NT2/D1 (cell line): ENCODE measurements around the gene DOCK2.

ENCODE experiments used
- DNase-seq: peaks from one replicate; pipeline ENCODE4 v3.0.0-alpha.2; 2011; ENCODE audit warnings: low read depth, low spot score
- H3K27me3 ChIP-seq: 2 replicates; pipeline ENCODE4 v1.6.0; 2011; ENCODE audit warnings: mild to moderate bottlenecking; ENCODE audit not compliant: insufficient read length, insufficient read depth
- H3K36me3 ChIP-seq: 2 replicates; pipeline ENCODE4 v1.6.1; 2011; ENCODE audit warnings: mild to moderate bottlenecking, low read length, mixed read lengths; ENCODE audit not compliant: insufficient read depth, insufficient read length
- H3K4me1 ChIP-seq: 2 replicates; pipeline ENCODE4 v1.5.1; 2011; ENCODE audit not compliant: insufficient read depth, insufficient read length
- H3K4me3 ChIP-seq: 2 replicates; pipeline ENCODE4 v1.5.1; 2011; ENCODE audit warnings: low read depth; ENCODE audit not compliant: insufficient read length
- H3K9ac ChIP-seq: 2 replicates; pipeline ENCODE4 v1.6.0; 2011; ENCODE audit warnings: low read depth; ENCODE audit not compliant: insufficient read length
- H3K9me3 ChIP-seq: 2 replicates; pipeline ENCODE4 v1.5.1; 2011; ENCODE audit warnings: mild to moderate bottlenecking, low read length; ENCODE audit not compliant: insufficient read depth
- SUZ12 ChIP-seq: IDR thresholded peaks from 2 replicates; pipeline ENCODE4 v1.6.1; 2011; ENCODE audit not compliant: insufficient read length, insufficient read depth; ENCODE audit errors: extremely low read depth
- YY1 ChIP-seq: IDR thresholded peaks from 2 replicates; pipeline ENCODE4 v1.6.1; 2011; ENCODE audit not compliant: insufficient read length, insufficient read depth
- ZNF274 ChIP-seq: IDR thresholded peaks from 2 replicates; pipeline ENCODE4 v1.6.1; 2011; ENCODE audit warnings: mild to moderate bottlenecking, low read depth, low read length

The DOCK2 gene

GRCh38 chr5:170053896-170054295, 416.8 kb downstream of the DOCK2 start:
- no peak for DNase-seq
- no peak overlapping the region for H3K4me3 ChIP-seq
- H3K9me3 ChIP-seq, result no peaks in the 10 kb centered on the region
- H3K36me3 ChIP-seq, result no peaks in the 10 kb centered on the region
- H3K9ac ChIP-seq, result no peak overlapping the region
- no peaks in the 10 kb centered on the region for H3K4me1 ChIP-seq
- no peaks in the 10 kb centered on the region for H3K27me3 ChIP-seq
- TF ChIP-seq ZNF274, result no peak
- TF ChIP-seq SUZ12, result no peak
- no peak for TF ChIP-seq YY1

- Histone ChIP-seq H3K4me3 (no peak overlapping the region), H3K4me1 (no peaks in the 10 kb centered on the region), H3K27me3 (no peaks in the 10 kb centered on the region), H3K36me3 (no peaks in the 10 kb centered on the region), H3K9me3 (peaks cover 5% of the 10 kb centered on the region; the same call in 1 of the 2 replicates), H3K9ac (no peak overlapping the region)
- DNase-seq, result no peak
- TF ChIP-seq SUZ12 (no peak), ZNF274 (no peak), YY1 (no peak)
Observed at GRCh38 chr5:170055606-170056005, 418.5 kb downstream of the DOCK2 start.

- Histone ChIP-seq H3K4me1 (no peaks in the 10 kb centered on the region), H3K9ac (no peak overlapping the region), H3K4me3 (no peak overlapping the region), H3K36me3 (no peaks in the 10 kb centered on the region), H3K27me3 (no peaks in the 10 kb centered on the region), H3K9me3 (peaks cover 5% of the 10 kb centered on the region; the same call in 1 of the 2 replicates)
- no peak for TF ChIP-seq ZNF274
- no peak for TF ChIP-seq SUZ12
- no peak for TF ChIP-seq YY1
- DNase-seq, result no peak
Observed at GRCh38 chr5:170056561-170057267, 419.6 kb downstream of the DOCK2 start.

- no peak overlapping the region for H3K4me3 ChIP-seq
- TF ChIP-seq SUZ12, result no peak
- TF ChIP-seq ZNF274, result no peak
- TF ChIP-seq YY1, result no peak
- peaks cover 5% of the 10 kb centered on the region; the same call in 1 of the 2 replicates for H3K9me3 ChIP-seq
- H3K4me1 ChIP-seq, result no peaks in the 10 kb centered on the region
- no peak for DNase-seq
- H3K9ac ChIP-seq, result no peak overlapping the region
- no peaks in the 10 kb centered on the region for H3K27me3 ChIP-seq
- H3K36me3 ChIP-seq, result no peaks in the 10 kb centered on the region
Observed at GRCh38 chr5:170057311-170057710, 420.2 kb downstream of the DOCK2 start.

- Histone ChIP-seq H3K27me3 (no peaks in the 10 kb centered on the region), H3K9ac (no peak overlapping the region), H3K9me3 (peaks cover 5% of the 10 kb centered on the region; the same call in 1 of the 2 replicates), H3K4me3 (no peak overlapping the region), H3K4me1 (no peaks in the 10 kb centered on the region), H3K36me3 (no peaks in the 10 kb centered on the region)
- DNase-seq, result no peak
- TF ChIP-seq YY1 (no peak), ZNF274 (no peak), SUZ12 (no peak)
Observed at GRCh38 chr5:170059221-170059620, 422.1 kb downstream of the DOCK2 start.

- H3K9ac ChIP-seq, result no peak overlapping the region
- H3K4me3 ChIP-seq, result no peak overlapping the region
- no peaks in the 10 kb centered on the region for H3K4me1 ChIP-seq
- H3K27me3 ChIP-seq, result no peaks in the 10 kb centered on the region
- no peak for DNase-seq
- no peaks in the 10 kb centered on the region for H3K9me3 ChIP-seq
- H3K36me3 ChIP-seq, result no peaks in the 10 kb centered on the region
- TF ChIP-seq SUZ12 (no peak), ZNF274 (no peak), YY1 (no peak)
Observed at GRCh38 chr5:170067152-170067551, 430.1 kb downstream of the DOCK2 start.

GRCh38 chr5:170067574-170068170, 430.6 kb downstream of the DOCK2 start:
- H3K36me3 ChIP-seq, result no peaks in the 10 kb centered on the region
- H3K9ac ChIP-seq, result no peak overlapping the region
- H3K9me3 ChIP-seq, result no peaks in the 10 kb centered on the region

More at GRCh38 chr5:170067574-170068170, 430.6 kb downstream of the DOCK2 start:
- no peak for TF ChIP-seq ZNF274
- TF ChIP-seq SUZ12, result no peak
- no peak for TF ChIP-seq YY1
- Histone ChIP-seq H3K4me3 (no peak overlapping the region), H3K27me3 (no peaks in the 10 kb centered on the region), H3K4me1 (no peaks in the 10 kb centered on the region)
- DNase-seq, result no peak
